Measurements from ENCODE around the gene MYO3B. TPM values are rescaled to one million over a fixed set of nuclear protein-coding genes. Genes with fewer than 3 reads are reported as not detected.

Gene MYO3B
- total and polyA plus RNA-seq, 2 donors (not counting 1 experiment from before 2014, with no cell fraction given) = not detected

- peaks cover 4% of the 10 kb centered on the region for H3K27me3 Mint-ChIP-seq
- CTCF ChIA-PET = no interaction called here
- POLR2A ChIA-PET = no interaction called here
These were observed 36.5 kb downstream of the MYO3B start for GRCh38 chr2:170214309-170214948.

GRCh38 chr2:170215021-170215420 is 37.1 kb downstream of the MYO3B start:
- peaks cover 0 to 4% (median 0%) of the 10 kb centered on the region in 3 donors for H3K9me3 ChIP-seq (ENCODE audit: control extremely low read depth in 1 of 3, control insufficient read depth in 2 of 3, insufficient read depth in 1 of 3, low read length in 2 of 3)
- no peak for ATAC-seq (ENCODE audit: low read depth)
- H3K36me3 ChIP-seq (replicated peaks in 1 of 2; ENCODE audit: control extremely low read depth in 1 of 2, control insufficient read depth in 1 of 2, extremely low read depth in 1 of 2, insufficient read depth in 2 of 2, low read length in 1 of 2) = no peaks in the 10 kb centered on the region
- H3K27me3 ChIP-seq (replicated peaks in 1 of 4; ENCODE audit: control extremely low read depth in 1 of 4, control insufficient read depth in 3 of 4, insufficient read depth in 4 of 4, low read length in 3 of 4) = no peaks in the 10 kb centered on the region
- H3K9ac ChIP-seq (ENCODE audit: low read length) = no peak overlapping the region
- peaks cover 3% of the 10 kb centered on the region for H3K4me1 Mint-ChIP-seq
- no peak overlapping the region for H3K27ac ChIP-seq (ENCODE audit: low read length in 2 of 2)
- H3K4me2 ChIP-seq (replicated peaks; ENCODE audit: low read depth, low read length, poor library complexity, severe bottlenecking) = no peak overlapping the region
- WGBS (ENCODE audit: insufficient coverage) = no CpG with 5 or more reads among the region's 2 CpGs
- POLR2A ChIA-PET = no interaction called here
- H3K4me3 Mint-ChIP-seq = no peak overlapping the region
- H3K27ac Mint-ChIP-seq = no peak overlapping the region
- intact Hi-C loops (cut with micrococcal nuclease) = no loop called here
- no peaks in the 10 kb centered on the region for H4K20me1 ChIP-seq (ENCODE audit: control insufficient read depth, insufficient read depth, low read length, poor library complexity, severe bottlenecking)
- H2AFZ ChIP-seq (ENCODE audit: insufficient read depth, low read depth, low read length, poor library complexity, severe bottlenecking) = no peak overlapping the region
- no peaks in the 10 kb centered on the region for H3K79me2 ChIP-seq (ENCODE audit: control insufficient read depth, insufficient read depth, low read length)
- TF ChIP-seq EZH2 (IDR thresholded peaks at IDR 0.05; ENCODE audit: borderline replicate concordance, insufficient read depth, low read depth, low read length, poor library complexity, severe bottlenecking) = no peak
- TF ChIP-seq CTCF (IDR thresholded peaks at IDR 0.05) = no peak
- CTCF ChIA-PET = no interaction called here
- H3K4me3 ChIP-seq (ENCODE audit: control extremely low read depth in 1 of 5, extremely low read depth in 1 of 5, insufficient read depth in 1 of 5, low read depth in 2 of 5, low read length in 4 of 5) = no peak overlapping the region
- no peaks in the 10 kb centered on the region for H3K4me1 ChIP-seq (ENCODE audit: control insufficient read depth in 2 of 2, insufficient read depth in 2 of 2, low read length in 2 of 2)
- peaks cover 4% of the 10 kb centered on the region for H3K27me3 Mint-ChIP-seq
- peaks cover 3% of the 10 kb centered on the region for H3K9me3 Mint-ChIP-seq (ENCODE audit: insufficient read depth)
- no peak for DNase-seq

More at GRCh38 chr2:170214309-170214948, 36.5 kb downstream of the MYO3B start:
- H3K27ac Mint-ChIP-seq = no peak overlapping the region
- Histone ChIP-seq H3K9me3 (ENCODE audit: control extremely low read depth in 1 of 3, control insufficient read depth in 2 of 3, insufficient read depth in 1 of 3, low read length in 2 of 3) (peaks cover 0 to 4% (median 0%) of the 10 kb centered on the region in 3 donors), H3K4me1 (ENCODE audit: control insufficient read depth in 2 of 2, insufficient read depth in 2 of 2, low read length in 2 of 2) (no peaks in the 10 kb centered on the region), H3K27me3 (replicated peaks in 1 of 4; ENCODE audit: control extremely low read depth in 1 of 4, control insufficient read depth in 3 of 4, insufficient read depth in 4 of 4, low read length in 3 of 4) (no peaks in the 10 kb centered on the region), H3K36me3 (replicated peaks in 1 of 2; ENCODE audit: control extremely low read depth in 1 of 2, control insufficient read depth in 1 of 2, extremely low read depth in 1 of 2, insufficient read depth in 2 of 2, low read length in 1 of 2) (no peaks in the 10 kb centered on the region), H3K27ac (ENCODE audit: low read length in 2 of 2) (no peak overlapping the region), H2AFZ (ENCODE audit: insufficient read depth, low read depth, low read length, poor library complexity, severe bottlenecking) (no peak overlapping the region), H3K4me2 (replicated peaks; ENCODE audit: low read depth, low read length, poor library complexity, severe bottlenecking) (no peak overlapping the region), H4K20me1 (ENCODE audit: control insufficient read depth, insufficient read depth, low read length, poor library complexity, severe bottlenecking) (no peaks in the 10 kb centered on the region), H3K79me2 (ENCODE audit: control insufficient read depth, insufficient read depth, low read length) (no peaks in the 10 kb centered on the region), H3K4me3 (ENCODE audit: control extremely low read depth in 1 of 5, extremely low read depth in 1 of 5, insufficient read depth in 1 of 5, low read depth in 2 of 5, low read length in 4 of 5) (no peak overlapping the region), H3K9ac (ENCODE audit: low read length) (no peak overlapping the region)
- DNase-seq (no peak), ATAC-seq (ENCODE audit: low read depth) (no peak)
- intact Hi-C loops (cut with micrococcal nuclease) = no loop called here
- peaks cover 3% of the 10 kb centered on the region for H3K9me3 Mint-ChIP-seq (ENCODE audit: insufficient read depth)
- 46% methylated on average over 3 of the region's 7 CpGs for WGBS (ENCODE audit: insufficient coverage)
- no peak overlapping the region for H3K4me3 Mint-ChIP-seq
- peaks cover 3% of the 10 kb centered on the region for H3K4me1 Mint-ChIP-seq
- TF ChIP-seq CTCF (IDR thresholded peaks at IDR 0.05) = no peak
- TF ChIP-seq EZH2 (IDR thresholded peaks at IDR 0.05; ENCODE audit: borderline replicate concordance, insufficient read depth, low read depth, low read length, poor library complexity, severe bottlenecking) = no peak

All from B cell (primary cell).